ENCODE results near the gene IGFL3.
"Not testable (repeated sequence)": the region's sequence is repeated elsewhere in the genome, so short reads cannot be mapped to it uniquely, and the experiment has no call there.

The IGFL3 gene

DNA sequence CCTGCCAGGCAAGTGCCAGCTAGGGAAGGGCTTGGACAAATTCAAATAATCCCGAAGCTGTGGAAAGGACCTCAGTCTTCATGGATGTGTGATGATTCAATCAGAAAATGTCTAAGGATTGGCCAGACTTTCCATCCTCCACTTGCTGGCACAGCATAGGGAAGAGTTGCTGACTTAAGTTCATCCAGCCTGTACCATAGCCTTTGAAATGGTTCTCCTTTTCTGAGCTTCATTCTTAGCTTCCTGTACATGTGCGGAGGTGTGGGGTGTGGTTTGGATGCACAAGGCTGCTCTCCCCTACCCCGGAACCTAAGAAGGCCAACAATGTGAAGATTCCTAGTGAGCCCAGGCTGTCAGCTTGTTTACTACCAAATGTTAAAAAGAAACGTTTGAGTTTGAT is 959 bp upstream of the IGFL3 start:
- DNase-seq (ENCODE audit: low read depth in 2 of 2) = no peak

DNA sequence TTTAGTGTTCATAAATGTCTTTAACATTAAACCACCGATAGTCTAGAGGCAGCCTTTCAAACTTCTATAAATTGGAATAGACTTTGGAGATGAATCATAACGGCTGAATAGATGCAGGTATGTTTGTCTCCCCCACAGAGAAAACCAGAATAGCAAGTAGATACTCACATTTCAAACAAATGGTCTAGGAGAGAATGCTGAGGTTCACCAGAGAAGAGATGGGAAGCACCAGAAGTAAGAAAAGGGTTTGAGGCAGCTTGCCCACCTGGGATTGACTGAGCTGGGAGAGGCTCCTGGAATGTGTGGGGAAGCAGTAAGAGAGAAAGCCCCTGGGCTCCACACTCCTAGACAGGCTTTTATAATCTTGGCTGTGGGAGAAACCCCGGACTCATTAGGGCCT is 6.4 kb downstream of the IGFL3 start:
- no peak for DNase-seq (ENCODE audit: low read depth in 2 of 2)

DNA sequence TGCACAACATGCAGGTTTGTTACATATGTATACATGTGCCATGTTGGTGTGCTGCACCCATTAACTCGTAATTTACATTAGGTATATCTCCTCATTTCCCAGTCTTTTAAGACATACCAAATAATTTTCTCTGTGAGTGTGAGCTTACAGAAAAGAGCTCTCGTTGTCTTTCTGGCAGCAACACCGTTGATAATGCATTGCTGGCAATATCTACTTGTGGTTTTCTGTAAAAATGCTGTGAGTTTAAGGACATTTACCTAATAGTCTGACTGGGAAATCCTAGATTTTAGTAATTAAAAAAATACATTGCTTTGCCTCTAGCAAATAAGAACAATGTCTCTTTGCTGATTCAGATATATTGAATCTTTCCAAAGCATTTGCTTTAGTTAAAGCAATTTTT is 8.4 kb downstream of the IGFL3 start:
- no peak for DNase-seq (ENCODE audit: low read depth in 2 of 2)

DNA sequence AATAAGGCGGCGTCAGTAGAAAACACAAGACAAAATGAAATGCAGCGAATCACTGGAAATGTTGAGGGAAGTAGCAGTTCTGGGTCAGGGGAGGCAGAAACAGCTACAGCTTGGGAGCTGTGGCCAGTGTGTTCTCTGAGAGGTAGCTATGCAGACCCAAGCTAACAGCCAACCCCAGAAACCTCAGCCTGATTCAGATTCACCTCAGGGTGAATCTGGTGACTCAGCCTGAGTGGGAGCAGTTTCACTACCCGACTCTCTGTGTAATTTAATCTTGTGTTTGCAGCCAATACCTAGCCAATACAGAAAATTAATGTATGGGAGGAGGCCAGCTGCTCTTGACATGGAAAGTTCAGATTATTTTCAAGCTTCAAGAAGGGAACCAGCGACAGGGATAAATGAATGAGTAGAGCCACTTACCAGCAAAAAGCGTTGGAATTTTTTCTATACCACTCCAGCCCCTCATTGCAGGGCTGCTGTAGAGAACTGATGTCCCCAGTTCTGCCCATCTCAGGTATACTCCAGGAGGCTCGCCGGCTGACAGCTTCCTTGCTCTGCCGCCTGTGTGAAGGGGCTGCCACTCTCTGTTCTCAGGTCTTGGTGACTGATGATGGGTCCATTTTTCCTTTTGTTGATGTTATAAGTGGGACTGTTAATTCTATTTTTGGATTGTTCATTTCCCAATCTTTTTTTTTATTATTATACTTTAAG is 8.9 kb downstream of the IGFL3 start:
- no peak for DNase-seq (ENCODE audit: low read depth in 2 of 2)

DNA sequence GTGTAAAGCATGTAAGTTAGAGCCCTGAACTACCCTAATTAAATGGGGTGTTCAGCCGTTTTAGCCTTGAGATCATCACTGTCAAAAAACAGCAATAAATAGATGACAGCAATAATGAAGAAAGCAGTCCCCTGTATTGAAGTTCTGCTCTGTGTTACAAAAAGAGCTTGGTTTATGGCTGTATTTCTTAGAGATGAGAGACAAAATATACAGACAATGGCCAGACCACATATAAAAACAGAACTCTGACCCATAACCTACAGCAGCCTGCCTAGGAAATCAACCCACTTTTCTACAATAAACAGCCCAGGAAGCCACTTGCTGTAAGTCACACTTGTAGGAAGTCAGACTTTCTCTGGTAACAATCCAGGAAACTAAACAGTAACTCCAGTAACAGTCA is 10.8 kb downstream of the IGFL3 start:
- no peak for DNase-seq (ENCODE audit: low read depth in 2 of 2)

DNA sequence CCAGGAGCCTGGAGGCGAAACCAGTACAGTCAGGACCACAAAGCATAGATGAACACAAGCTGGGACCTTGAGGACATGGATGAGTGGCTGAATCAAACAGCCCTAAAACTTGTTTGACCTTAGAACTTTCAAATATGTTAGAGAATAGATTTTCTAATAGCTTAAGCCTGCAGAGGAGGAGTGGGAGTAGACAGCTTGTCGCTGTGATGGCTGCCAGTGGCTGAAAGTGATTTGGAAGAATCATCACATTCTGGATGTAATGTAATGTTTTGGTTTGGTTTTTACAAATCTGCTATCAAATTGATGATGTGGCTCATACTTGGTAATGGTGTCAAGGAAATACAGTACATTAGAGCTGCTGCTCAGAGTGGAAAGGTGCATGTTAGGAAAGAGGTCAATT is 12.0 kb downstream of the IGFL3 start:
- no peak for DNase-seq (ENCODE audit: low read depth in 2 of 2)

DNA sequence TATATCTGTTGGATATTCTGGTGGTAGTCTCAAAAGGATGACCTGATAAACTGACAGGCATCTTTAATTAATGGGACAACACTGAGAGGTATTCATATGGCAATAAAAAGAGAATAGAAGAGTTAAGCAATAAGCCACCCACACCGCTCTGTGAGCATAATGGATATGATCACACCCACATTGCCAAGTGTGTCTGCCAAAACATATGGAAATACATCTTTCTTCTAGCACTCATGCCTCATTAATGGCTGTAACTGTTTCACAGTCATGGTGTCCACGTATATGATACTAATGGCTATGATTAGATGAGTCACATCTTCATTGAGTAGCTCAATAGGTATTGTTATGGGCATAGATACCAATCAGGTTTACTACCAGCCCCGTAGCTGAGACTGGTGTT is 13.1 kb downstream of the IGFL3 start:
- DNase-seq (ENCODE audit: low read depth in 2 of 2) = no peak

DNA sequence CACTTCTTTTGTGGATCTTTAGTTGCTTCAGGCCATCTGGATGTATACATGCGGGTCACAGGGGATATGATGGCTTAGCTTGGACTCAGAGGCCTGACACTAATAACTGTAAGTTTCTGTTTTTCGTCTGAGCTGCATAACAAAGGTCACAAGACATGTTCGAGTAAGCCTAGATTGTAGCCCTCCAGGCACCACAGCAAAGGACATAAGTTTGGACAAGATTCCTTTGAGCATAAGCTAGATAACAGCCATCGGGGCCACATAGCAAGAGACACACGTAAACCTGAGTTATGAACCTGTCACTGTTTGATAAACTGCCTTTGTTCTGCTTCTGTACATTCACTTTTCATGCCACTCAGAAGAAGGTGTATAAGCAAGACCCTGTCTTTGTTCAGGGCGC is 14.6 kb downstream of the IGFL3 start:
- DNase-seq (ENCODE audit: low read depth in 2 of 2) = no peak

DNA sequence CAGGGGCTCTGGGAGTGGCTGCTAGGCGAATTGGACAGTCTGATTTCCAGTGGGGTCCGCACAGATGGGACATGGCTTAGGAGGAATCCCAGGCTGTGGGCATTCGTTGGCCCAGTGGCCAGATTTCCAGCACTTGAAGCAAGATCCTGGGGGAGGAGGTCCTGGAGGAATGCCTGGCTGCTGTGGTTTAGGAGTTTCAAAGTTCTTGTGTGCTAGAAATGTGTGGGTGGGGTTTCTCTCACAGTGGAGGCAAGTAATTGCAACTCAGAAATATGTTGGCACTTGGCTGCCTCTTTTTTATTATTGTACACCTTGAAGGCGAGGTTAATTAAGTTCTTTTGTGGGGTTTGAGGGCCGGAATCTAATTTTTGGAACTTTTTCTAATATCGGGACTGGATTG is 17.1 kb downstream of the IGFL3 start:
- DNase-seq (ENCODE audit: low read depth in 2 of 2) = no peak

DNA sequence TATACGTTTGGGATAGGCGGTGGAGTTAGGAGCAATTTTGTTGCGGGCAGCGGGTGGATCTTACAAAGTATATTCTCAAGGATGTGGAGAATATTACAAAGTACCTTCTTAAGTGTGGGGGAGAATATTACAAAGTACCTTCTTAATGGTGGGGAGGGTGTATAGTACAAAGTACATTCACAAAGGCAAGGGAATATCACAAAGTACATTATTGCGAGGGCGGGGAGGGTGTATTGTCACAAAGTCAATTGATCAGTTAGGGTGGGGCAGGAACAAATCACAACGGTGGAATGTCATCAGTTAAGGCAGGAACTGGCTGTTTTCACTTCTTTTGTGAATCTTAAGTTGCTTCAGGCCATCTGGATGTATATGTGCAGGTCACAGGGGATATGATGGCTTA is 22.2 kb downstream of the IGFL3 start:
- DNase-seq (ENCODE audit: low read depth in 2 of 2) = not testable (repeated sequence)

DNA sequence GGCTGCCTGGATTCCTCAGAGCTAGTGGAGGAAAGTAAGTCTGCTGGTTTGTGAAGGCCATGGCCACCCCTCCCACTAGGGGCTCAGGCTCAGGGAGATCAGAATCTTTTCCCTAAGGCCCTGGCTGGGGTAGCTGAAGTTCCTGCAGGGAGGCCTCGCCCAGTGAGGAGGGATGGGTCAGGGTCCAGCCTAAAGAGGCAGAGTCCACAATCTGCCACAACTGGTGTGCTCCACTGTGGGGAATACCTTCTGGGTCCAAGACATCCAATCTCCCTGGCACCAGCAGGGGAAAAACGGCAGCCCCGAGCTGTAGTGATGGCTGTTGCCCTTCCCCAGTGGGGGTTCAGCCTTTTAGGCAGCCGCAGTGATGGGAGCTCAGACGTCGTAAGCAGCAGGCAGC is 23.2 kb downstream of the IGFL3 start:
- no peak for DNase-seq (ENCODE audit: low read depth in 2 of 2)

DNA sequence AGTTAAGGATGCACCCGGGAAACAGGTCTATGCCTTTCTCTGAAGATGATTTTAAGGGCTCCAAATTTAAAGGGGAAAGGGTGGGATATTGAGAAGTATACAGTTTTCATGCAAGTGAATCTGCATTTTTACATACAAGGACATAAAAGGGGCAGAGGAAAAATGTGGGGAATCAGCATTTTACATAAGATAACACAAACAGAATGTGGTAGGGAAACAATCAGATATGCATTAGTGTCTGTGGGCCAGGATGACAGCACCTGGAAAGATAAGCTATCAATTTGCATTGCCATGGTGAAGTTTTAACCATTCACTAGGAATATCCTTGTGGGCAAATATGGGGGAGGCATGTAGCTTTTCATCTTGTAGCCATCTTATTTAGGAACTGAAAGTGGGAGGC is 24.1 kb downstream of the IGFL3 start:
- DNase-seq (ENCODE audit: low read depth in 2 of 2) = no peak

DNA sequence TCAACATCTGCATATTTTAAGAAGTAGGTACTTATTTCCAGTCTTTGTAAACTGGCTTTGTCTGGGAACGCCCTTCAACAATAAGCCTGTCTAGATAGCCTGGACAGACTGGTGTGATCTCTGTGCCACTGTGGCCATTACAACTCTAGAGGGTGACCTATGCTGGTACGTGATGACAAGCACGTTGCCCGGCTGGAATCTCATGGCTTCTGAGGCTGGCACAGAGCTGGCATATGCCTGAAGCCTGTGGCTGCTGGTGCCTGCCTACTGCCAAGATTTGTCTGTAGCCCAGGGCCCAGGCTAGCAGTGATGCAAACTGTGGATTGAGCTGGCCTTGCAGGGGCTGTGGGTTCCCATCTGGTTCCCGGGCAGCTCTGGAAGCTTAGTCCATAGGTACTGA is 34.0 kb downstream of the IGFL3 start:
- no peak for DNase-seq (ENCODE audit: low read depth in 2 of 2)

DNA sequence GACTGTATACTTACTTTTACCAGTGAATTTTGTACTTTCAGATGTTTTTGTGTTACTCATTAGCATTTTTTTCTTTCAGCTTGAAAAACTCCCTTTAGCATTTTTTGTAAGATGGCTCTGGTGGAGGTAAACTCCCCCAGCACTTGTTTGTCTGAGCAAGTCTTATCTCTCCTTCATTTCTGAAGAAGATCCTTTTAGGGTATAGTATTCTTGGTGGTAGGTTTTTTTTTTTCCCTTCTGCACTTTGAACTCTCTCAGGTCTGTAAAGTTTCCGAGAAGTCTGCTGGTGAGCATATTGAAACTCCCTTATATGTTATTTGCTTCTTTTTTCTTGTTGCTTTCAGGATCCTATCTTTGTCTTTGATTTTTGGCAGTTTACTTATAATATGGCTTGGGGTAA is 35.1 kb downstream of the IGFL3 start:
- DNase-seq (ENCODE audit: low read depth in 2 of 2) = no peak

DNA sequence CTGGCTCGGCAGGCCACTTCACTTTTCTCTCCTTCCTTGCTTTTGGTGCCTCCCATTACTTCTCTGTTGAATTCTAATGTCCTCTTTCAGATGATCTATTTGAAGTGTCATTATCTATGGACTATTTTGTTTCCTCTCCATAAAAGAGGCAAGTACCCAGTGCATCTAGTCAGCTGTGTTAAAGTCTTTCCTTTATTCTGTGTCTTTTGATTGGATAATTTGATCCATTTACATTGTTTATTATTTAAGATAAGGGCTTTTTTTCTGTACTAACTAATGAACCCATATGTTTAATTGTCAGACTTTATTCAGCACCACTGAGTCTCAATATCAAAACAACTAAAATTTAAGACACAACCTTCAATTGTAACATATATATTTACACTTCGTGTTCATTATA is 36.4 kb downstream of the IGFL3 start:
- no peak for DNase-seq (ENCODE audit: low read depth in 2 of 2)

DNA sequence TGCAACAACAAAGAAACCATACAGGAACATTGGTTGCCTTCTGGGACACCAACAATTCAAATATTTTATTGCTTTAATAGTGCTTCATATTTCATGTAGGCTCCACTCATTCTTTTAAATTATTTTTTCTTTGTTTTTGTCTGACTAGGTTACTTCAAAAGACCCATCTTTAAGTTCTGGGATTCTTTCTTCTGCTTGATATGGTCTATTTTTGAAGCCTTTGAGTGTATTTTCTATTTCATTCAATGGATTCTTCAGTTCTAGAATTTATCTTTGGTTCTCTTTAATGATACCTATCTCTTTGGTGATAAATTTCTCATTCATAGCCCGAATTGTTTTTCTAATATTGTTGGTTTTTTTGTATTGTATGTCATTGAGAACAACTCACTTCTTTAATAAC is 38.6 kb downstream of the IGFL3 start:
- DNase-seq (ENCODE audit: low read depth in 2 of 2) = no peak

DNA sequence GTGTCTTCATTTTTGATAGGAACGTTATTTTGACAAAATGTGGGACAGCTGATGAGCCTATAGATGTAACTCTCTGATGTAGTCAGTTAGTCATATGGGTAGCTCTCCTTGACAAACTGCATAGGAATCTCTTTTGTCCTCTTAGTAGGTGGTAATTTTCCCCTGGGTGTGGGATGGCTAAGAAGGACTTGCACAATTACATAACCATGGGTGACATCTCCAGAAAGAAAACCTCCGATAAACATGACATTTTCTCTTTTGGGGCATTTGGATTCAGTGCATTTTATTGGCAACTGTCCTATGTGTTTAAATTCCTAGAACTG is 41.8 kb downstream of the IGFL3 start:
- no peak for DNase-seq (ENCODE audit: low read depth in 2 of 2)

DNA sequence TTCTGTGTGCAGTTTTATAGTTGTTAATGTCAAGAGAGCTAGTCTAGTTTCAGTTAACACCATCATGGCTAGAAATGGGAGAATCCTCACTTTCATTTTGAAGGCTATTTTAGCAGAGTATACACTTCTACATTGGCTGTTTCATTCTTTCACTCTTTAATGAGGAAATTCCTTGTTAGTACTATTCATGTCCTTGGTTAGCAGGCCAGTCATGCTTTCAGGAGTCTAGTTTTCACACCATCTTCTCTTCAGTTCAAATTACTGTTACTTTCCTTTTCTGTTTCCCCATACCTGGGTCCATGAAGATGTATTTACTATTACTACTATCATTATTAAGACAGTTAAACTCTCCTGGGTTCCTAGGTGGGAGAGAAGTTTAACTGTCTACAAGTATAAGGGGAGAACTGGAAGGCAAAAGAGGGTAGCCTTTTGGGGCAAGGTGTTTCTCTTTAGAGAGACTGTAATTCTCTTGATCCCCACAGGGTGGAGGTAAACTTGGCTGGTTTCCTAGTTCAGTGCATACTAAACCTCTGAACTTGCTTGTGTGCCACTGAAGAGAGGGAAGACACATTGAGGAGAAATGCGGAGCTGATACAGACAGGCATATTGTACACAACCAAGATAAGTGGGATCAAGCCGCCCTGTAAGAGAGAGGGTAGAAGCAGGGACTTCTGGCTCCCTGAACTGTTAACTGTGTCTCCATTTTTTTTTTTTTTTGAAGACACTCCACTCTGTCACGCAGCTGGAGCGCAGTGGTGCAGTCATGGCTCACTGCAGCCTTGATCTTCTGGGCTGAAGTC is 42.4 kb downstream of the IGFL3 start:
- no peak for DNase-seq (ENCODE audit: low read depth in 2 of 2)

DNA sequence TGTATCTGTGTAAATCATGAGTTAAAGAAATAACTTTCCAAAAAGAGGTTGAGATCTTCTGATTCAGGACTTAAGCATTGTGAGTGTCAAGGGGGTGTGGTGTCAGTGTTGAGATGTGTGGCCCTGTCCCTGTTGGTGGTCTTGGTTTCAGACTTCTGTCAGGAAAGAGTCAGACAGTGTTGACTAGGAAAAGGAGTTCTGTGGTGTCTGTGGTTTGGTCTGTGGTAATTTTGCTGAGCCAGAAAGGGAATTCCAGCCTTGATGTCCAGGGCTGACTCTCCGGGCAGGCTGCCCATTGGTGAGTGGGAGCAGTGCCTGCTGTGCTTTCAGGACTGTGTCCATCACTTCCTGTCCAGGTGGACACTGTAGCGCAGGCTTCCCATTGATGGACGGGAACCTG is 43.9 kb downstream of the IGFL3 start:
- DNase-seq (ENCODE audit: low read depth in 2 of 2) = no peak

DNA sequence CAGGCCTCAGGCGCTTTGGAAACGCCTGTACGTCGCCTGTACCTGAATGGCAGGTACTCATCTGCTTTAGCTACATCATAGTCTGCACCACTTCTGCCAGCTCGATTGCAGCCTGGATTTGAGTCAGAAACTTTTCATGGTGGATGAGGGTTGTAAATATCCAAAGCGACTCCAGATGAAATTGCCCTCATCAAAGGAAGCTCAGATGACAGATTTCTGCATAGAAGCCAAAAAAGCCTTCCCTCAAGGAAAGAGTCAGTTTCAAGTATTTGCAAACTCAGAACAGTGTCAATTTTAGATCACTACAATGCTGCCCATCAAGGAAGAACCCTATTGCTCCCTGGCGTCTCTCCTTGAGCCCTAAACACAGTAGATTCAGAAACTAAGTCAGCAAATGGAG is 44.9 kb downstream of the IGFL3 start:
- DNase-seq (ENCODE audit: low read depth in 2 of 2) = no peak

DNA sequence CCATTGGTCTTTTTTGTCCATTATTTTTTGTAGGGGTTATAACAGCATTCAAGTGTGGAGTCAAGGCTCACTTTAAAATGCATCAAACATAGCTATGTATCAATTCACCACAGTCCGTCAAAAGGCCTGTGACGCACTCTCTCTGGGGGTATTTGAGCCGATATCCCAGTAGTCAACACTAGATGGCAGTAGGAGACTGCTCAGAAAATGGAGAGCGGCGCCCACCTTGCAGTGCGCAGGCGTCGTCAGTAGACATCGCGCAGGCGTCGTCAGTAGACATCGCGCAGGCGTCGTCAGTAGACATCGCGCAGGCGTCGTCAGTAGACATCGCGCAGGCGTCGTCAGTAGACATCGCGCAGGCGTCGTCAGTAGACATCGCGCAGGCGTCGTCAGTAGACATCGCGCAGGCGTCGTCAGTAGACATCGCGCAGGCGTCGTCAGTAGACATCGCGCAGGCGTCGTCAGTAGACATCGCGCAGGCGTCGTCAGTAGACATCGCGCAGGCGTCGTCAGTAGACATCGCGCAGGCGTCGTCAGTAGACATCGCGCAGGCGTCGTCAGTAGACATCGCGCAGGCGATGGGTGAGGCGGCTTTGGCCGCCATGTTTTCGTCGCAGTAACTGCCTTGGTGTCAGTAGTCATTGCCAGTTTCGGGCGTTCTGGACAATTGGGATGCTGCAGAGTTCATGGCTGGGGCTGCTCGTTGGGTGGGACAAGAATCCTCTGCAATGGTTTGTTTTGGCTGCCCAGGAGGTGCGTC is 45.7 kb downstream of the IGFL3 start:
- DNase-seq (ENCODE audit: low read depth in 2 of 2) = not testable (repeated sequence)

DNA sequence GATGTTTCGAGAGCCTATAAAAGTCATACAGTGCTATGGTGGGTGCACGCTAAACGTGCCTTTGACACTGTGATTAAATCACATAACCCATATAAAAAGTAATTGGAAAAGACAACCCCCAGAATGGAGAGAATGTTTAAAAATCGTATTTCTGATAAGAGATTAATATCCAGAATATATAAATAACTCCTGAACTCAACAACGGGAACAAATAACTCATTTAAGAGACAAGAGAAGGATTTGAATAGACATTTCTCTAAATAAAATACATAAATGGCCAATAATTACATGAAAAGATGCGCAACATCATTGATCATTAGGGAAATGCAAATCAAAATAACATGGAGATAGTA is 46.7 kb downstream of the IGFL3 start:
- no peak for DNase-seq (ENCODE audit: low read depth in 2 of 2)
